GM19324 (cell line): ENCODE measurements around the gene PET117.
"Not testable (repeated sequence)": the region's sequence is repeated elsewhere in the genome, so short reads cannot be mapped to it uniquely, and the experiment has no call there.

Experiments
- ATAC-seq: cut with Tn5 transposase; IDR thresholded peaks from one replicate; pipeline ENCODE4 v1.9.1; 2021; ENCODE audit warnings: mild to moderate bottlenecking, moderate library complexity; ENCODE audit not compliant: unreplicated experiment, low FRiP score

PET117 gene

DNA sequence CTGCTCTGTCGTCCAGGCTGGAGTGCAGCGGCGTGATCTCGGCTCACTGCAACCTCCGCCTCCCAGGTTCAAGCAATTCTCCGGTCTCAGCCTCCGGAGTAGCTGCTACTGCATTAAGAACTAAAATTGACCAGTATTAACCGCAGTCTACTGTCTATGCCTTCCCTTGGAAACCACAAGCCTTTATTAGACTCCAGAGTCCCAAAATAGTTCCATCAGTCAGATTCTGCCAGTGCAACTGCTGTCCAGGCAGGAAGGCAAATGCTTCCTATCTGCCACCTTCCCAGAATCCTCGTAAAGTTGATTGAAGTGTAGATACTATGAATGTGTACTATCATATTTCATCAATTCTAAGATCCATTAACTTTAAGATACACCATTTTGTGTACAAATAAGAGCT lies 16.7 kb downstream of the PET117 start:
- ATAC-seq = no peak

DNA sequence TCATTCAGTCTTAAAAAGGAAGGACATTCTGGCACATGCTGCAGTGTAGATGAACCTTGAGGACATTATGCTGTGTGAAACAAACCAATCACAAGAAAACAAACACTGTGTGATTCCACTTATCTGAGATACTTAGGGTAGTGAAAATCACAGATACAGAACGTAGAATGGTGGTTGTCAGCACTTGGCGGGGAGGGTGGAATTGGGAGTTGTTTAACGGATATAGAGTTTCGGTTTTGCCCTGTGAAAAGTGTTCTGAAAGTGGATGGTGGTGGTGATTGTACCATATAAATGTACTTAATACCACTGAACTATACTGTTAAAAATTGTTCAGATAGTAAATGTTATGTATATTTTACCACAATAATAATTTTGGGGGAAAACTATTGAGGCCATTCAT lies 18.4 kb downstream of the PET117 start:
- ATAC-seq = no peak

DNA sequence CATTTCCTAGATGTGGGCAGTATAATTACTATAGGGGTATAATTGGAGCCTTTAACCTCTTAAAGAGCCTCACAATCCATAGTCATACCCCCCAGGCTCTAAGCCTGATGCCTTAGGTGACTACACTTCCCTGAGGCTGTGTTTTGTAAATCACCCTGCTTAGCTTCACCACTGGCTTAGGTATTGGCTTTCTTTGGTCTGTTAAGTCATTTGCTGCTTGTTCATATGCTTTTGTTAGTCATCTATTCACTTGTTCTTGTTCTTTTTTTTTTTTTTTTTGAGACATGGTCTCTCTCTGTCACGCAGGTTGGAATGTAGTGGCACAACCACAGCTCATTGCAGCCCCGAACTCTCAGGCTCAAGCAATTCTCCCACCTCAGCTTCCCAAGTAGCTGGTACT lies 26.7 kb downstream of the PET117 start:
- ATAC-seq = no peak

DNA sequence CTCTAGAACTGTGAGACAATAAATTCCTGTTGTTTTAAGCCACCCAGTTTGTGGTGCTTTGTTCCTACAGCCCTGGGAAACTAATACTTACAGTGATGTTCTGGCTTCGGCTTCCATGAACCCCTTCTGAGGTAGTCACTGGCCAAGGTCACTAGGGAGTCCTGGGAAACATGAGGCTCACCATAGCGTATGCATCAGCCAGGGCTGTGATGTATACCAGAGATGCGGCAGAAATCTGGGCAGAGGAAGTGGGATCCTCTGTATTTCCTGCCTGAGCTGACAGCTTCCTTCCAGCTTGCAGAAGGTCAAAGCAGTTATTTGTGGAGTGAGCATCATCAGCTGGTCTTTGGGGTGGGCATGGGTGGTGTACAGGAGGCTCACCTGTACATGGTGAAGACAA lies 27.9 kb downstream of the PET117 start:
- no peak for ATAC-seq

DNA sequence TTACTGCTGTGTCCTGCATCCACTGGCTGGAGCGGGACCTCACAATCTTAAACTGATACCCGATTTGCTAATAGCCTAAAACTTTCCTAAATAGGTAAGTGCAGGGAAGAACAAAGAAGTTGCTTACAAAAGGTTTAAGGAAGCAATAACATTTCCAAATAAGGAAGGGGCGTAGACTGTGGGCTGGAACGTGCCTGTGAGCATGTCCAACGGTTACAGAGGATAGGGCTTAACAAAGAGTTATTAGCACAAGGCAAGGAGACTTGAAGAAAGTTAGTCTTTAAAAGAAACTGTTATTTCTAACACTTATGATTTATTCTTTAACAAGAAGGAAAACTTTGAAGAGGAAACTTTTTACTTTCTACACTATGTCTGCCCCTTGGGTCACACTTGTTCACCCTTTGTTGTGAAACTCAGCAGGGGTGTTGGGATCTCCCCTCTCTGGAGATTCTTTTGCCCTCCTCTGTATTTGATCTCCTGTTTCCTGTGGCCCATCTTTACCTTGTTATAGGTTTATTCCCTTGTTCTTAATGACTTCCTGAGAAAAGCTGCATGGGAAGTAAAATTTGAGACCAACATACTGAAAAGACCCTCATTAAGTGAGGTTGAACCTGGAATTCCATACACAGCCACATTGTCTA lies 28.7 kb downstream of the PET117 start:
- no peak for ATAC-seq

DNA sequence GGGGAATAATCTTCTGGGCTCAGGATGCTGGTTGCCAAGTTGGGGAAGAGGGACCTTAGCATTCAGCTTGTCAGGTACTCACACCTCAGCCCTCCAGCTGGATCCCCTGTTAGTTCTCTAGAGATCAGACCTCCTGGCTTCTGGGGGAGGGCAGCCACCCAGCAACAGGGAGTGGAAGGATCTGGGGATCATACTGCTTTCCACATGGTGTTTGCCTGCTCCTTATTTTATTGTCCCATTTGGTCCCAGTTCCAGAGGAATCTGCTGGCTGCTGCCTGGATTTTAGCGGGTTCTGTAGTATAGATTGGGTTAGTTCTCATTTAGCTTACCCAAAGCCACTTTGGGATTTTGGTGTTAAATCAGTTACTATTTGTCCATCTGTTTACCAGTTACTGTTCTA lies 29.3 kb downstream of the PET117 start:
- no peak for ATAC-seq

DNA sequence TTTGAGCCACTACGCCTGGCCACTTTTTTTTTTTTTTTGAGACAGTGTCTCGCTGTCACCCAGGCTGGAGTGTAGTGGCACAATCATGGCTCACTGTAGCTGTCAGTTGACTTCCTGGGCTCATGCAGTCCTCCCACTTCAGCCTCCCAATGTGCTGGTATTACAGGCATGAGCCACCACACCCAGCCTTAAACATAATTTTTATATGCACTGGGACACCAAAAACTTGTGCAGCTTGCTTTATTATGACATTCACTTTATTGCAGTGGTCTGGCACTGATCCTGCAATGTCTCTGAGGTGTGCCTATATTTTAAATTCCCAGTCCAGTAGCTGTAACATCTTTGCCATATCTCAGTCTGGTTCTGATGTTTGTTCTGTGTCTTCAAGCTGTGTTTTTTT lies 34.7 kb downstream of the PET117 start:
- no peak for ATAC-seq

DNA sequence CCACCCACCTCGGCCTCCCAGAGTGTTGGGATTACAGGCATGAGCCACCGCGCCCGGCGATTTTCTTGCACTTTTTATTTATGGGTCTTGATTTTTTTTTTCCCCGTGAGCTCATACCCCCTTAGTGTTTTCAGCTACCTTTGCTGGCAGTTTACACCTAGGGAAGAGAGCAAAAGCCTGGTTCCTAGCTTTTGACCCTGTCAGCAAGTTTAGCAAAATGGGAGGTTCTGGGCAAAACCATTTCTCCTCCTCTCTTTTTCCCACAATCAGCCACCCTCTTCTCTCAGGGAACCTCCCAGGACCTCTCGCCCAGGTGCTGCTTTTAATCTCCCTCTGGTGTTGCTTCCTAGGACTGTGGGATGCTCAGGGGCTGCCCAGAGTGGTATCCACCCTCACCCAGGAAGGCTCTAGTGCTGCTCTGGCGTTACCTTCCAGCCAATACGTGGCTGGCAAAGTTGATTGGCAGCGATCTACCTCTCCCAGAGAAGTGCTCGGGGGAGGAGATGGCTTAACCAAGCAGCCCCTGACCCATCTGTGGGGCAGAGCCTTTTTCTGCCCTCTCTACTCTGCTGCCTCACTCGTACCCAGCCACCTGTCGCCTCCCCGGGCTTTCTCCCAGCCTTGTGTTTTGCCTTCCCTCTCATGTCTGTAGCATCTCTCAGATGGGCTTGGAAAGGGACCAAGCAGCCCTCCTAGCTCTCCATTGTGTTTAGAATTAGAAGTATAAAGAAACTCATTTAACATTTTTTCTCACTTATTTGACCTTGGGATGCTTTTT lies 37.4 kb downstream of the PET117 start:
- no peak for ATAC-seq

DNA sequence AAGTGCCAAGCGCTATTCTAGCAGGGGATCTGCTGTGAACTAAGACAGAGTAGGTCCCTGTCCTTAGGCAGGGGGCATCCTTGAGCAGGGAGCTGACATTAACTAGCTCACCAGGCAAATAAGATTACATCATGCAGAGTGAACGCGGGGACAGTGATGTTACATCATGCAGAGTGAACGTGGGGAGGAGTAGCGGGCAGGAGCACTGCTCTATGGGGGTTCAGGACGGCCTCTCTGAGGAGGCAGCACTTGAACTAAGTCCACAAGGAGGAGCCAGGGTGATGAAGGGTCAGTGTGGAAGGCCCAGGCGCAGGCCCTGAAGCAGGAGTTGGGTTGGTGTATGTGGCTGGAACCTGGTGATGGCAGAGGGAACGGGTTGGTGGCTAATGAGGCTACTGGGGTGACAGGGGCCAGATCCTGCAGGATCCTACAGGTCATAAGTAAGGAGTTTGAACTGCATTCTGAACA lies 38.7 kb downstream of the PET117 start:
- ATAC-seq = no peak

DNA sequence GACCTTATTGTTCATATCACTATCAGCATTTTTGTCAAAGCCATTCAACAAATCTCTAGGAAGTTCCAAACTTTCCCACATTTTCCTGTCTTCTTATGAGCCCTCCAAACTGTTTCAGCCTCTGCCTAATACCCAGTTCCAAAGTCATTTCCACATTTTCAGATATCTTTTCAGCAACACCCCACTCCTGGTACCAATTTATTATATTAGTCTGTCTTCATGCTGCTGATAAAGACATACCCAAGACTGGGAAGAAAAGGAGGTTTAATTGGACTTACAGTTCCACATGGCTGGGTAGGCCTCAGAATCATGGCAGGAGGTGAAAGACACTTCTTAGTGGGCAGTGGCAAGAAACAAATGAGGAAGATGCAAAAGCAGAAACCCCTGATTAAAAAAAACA lies 42.7 kb downstream of the PET117 start:
- not testable (repeated sequence) for ATAC-seq

DNA sequence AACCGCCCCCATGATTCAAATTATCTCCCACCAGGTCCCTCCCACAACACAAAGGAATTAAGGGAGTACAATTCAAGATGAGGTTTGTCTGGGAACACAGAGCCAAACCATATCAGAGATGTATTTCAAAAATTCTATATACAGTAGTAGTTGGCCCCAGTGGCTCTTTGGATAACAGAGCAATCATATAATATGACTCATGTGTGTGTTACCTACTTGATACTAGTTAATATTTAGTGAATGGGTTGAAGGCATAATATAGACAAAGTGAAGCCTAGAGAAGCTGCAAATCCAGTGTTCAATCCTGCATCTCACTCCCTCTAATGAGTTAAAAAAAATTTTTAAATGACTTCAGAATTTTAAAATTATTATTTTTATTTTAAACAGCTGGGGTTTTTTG lies 43.2 kb downstream of the PET117 start:
- ATAC-seq = no peak

DNA sequence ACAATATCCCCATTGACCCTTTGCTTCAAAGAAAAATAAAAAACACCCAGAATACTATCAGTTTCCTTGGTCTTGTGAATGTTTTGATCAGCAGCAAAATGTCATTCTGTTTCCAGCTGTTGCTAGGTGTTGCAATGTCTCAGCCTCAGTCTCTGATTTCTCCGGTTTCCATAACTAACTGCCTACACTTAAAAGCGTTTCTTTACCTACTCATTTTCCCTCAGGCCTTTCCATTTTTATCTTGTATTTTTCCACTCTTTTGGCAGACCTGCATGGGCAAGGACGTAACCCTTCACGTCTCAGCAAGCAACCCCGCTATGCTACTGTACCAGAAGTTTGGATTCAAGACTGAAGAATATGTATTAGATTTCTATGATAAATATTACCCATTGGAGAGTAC lies 49.4 kb downstream of the PET117 start:
- no peak for ATAC-seq

DNA sequence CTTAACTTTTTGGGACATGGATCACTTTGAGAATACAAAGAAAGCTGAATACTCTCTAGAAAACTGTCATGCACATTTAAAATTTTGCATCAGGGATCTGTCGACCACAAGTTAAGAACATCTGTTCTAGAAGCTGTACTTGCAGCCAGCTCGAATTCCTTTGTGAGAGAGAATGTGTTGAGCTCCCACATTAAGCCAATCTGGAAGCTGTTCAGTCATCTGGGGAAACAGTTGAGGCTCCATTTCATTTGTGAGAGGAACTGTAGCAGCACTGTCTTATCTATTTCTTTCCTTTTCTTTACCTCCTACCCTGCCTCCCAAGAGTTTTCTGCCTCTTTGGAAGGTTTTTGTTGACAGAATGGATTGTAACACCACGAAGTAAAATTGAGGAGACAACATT lies 50.8 kb downstream of the PET117 start:
- ATAC-seq = no peak

DNA sequence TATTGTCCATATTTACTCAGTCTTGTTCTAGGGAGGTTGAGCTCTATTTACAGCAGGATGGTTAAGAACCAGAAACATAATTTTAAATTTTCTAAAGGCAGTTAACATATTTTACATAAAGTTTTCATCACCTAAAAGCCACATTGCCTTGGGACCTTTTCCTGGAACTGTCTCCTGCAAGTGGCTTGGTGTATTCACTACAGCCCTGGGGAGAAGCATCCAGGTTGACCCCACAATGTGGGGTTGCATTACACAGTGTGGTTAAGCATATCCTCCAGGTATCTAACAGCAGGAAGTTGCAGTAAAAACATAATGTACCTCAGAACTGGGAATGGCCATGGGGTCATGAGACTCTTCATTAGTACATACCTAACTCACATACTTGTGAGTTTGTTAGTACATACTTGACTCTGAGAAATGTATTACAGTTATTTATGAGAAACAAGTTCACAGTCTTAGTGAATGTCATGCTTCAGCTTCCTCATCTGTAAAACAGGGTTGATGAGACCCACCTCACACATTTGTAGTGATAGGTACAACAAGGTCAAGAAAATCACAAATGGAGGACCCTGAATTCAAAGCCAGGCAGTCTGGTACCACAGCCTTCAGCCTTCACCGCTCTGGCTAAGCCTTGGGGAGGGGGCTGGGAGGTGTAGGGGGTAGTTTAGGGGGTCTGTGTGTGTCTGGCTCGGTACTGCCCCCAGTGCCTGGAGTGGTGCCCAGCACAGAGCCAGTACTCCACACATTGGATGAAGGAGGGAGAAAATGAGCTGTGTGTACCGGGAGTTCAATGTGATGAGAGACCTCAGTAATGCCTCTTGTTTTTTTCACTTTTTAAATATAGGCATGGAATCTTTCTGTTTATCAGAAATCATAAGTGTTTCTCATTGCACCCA lies 52.9 kb downstream of the PET117 start:
- no peak for ATAC-seq

DNA sequence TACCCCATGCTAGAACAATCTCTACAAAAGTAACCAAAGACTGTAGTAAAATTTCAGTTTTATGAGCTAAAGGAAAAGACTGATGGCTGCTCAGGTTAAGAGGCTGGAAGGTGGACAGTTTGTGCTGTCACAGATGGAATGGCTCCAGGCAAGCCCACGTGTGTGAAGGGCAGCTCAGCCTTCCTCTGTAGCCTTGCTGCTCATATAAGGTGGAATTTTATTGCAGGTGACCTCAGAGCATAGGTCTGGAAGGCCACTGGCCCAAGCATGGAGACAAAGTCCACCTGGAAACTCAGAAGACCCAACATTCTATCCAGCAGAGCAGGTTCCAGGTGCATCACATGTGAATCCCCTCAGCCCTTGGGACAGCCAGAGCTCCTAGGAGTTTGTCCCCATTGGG lies 53.6 kb downstream of the PET117 start:
- no peak for ATAC-seq
